A204.1 (cell line): ENCODE measurements around the gene NDUFAB1.
A peak's percentile ranks its signal among the peaks of the same experiment; 100 is the strongest.
"Not testable (repeated sequence)": the region's sequence is repeated elsewhere in the genome, so short reads cannot be mapped to it uniquely, and the experiment has no call there.

ENCODE experiments used
- FAIRE-seq: peaks from 2 replicates; lab custom pipeline; 2012; peaks lifted over from hg19 to GRCh38; lab: Jason Lieb, UNC

NDUFAB1 gene

GRCh38 chr16:23584186-23585076 lies 11.7 kb downstream of the NDUFAB1 start:
- FAIRE-seq: no peak

- not testable (repeated sequence) for FAIRE-seq
Measured at GRCh38 chr16:23583271-23583670, 12.8 kb downstream of the NDUFAB1 start.

- no peak for FAIRE-seq
Measured at GRCh38 chr16:23581764-23582163, 14.4 kb downstream of the NDUFAB1 start.

GRCh38 chr16:23580391-23580790 lies 15.7 kb downstream of the NDUFAB1 start:
- no peak for FAIRE-seq

- no peak for FAIRE-seq
Measured at GRCh38 chr16:23579371-23579770, 16.7 kb downstream of the NDUFAB1 start.

GRCh38 chr16:23578101-23578830 lies 17.9 kb downstream of the NDUFAB1 start:
- no peak for FAIRE-seq

GRCh38 chr16:23577493-23577892 lies 18.6 kb downstream of the NDUFAB1 start:
- FAIRE-seq: no peak

- FAIRE-seq: no peak
Measured at GRCh38 chr16:23575834-23576233, 20.3 kb downstream of the NDUFAB1 start.

GRCh38 chr16:23573817-23574216 lies 22.3 kb downstream of the NDUFAB1 start:
- no peak for FAIRE-seq

GRCh38 chr16:23572394-23572793 lies 23.7 kb downstream of the NDUFAB1 start:
- no peak for FAIRE-seq

- FAIRE-seq: no peak
Measured at GRCh38 chr16:23571895-23572294, 24.2 kb downstream of the NDUFAB1 start.

- FAIRE-seq: no peak
Measured at GRCh38 chr16:23570992-23571632, 25.0 kb downstream of the NDUFAB1 start.

- no peak for FAIRE-seq
Measured at GRCh38 chr16:23567602-23568001, 28.5 kb downstream of the NDUFAB1 start.

GRCh38 chr16:23566724-23567123 lies 29.4 kb downstream of the NDUFAB1 start:
- FAIRE-seq: no peak

GRCh38 chr16:23564575-23565363 lies 31.3 kb downstream of the NDUFAB1 start:
- FAIRE-seq: no peak

- no peak for FAIRE-seq
Measured at GRCh38 chr16:23563186-23563585, 32.9 kb downstream of the NDUFAB1 start.

- no peak for FAIRE-seq
Measured at GRCh38 chr16:23562505-23562904, 33.6 kb downstream of the NDUFAB1 start.

- FAIRE-seq: no peak
Measured at GRCh38 chr16:23561586-23561985, 34.5 kb downstream of the NDUFAB1 start.

GRCh38 chr16:23557779-23558702 lies 38.1 kb downstream of the NDUFAB1 start:
- no peak for FAIRE-seq

GRCh38 chr16:23556881-23557778 lies 39.0 kb downstream of the NDUFAB1 start, which contains the start of the genes EARS2 and UBFD1:
Gene EARS2, minus strand, starts transcription at chr16:23557350. Its CDS starts 7 bp downstream, at chr16:23557343.
Gene UBFD1, plus strand, starts transcription at chr16:23557727. Its CDS starts 16 bp downstream, at chr16:23557743.
- peak; percentile 78 for FAIRE-seq
